OCI-LY3 (cell line): ENCODE data around the gene SLC45A2.

Experiments
- H2AFZ ChIP-seq: fragments of 200-600, 300-600 bp; shearing (Covaris generic); 2 replicates; pipeline ENCODE4 v1.6.0; 2014; ENCODE audit warnings: antibody characterized with exemption, low read depth, low read length
- H3K27ac ChIP-seq: fragments of 200-600, 300-600 bp; sonication (generic); 2 replicates; pipeline ENCODE4 v1.5.1; 2014; ENCODE audit warnings: mild to moderate bottlenecking, low read length, moderate library complexity, mixed read lengths
- H3K27me3 ChIP-seq: fragments of 200-600, 300-600 bp; sonication (generic); 2 replicates; pipeline ENCODE4 v1.6.1; 2014; ENCODE audit warnings: low read depth, low read length, mixed read lengths
- H3K36me3 ChIP-seq: fragments of 200-600, 300-600 bp; sonication (generic); replicated peaks from 2 replicates; pipeline ENCODE3; 2014; ENCODE audit warnings: low read depth, low read length, mixed read lengths
- H3K4me1 ChIP-seq: fragments of 300-600, 200-600 bp; sonication (generic); 2 replicates; pipeline ENCODE4 v1.6.1; 2014; ENCODE audit warnings: low read length, mixed read lengths
- H3K4me2 ChIP-seq: fragments of 200-600, 300-600 bp; sonication (generic); 2 replicates; pipeline ENCODE4 v1.6.1; 2014; ENCODE audit warnings: low read length, mixed read lengths
- H3K4me3 ChIP-seq: fragments of 300-600, 200-600 bp; sonication (generic); 2 replicates; pipeline ENCODE4 v1.5.1; 2014; ENCODE audit warnings: antibody characterized with exemption, mild to moderate bottlenecking, low read length, moderate library complexity
- H3K79me2 ChIP-seq: fragments of 300-600, 200-600 bp; shearing (Covaris generic); 2 replicates; pipeline ENCODE4 v1.6.1; 2014; ENCODE audit warnings: mild to moderate bottlenecking, low read length, mixed read lengths
- H3K9ac ChIP-seq: fragments of 300-600, 200-600 bp; shearing (Covaris generic); 2 replicates; pipeline ENCODE4 v1.6.0; 2014; ENCODE audit warnings: mild to moderate bottlenecking, low read length, moderate library complexity
- H3K9me3 ChIP-seq: fragments of 200-600, 300-600 bp; shearing (Covaris generic); 2 replicates; pipeline ENCODE4 v1.6.1; 2014; ENCODE audit warnings: low read length, mixed read lengths; ENCODE audit not compliant: insufficient read depth
- H4K20me1 ChIP-seq: fragments of 200-600, 300-600 bp; sonication (generic); 2 replicates; pipeline ENCODE4 v1.6.1; 2016; ENCODE audit warnings: low read length, mixed read lengths; ENCODE audit not compliant: insufficient read depth
- CTCF ChIP-seq: fragments of 200-600, 300-600 bp; sonication (generic); IDR thresholded peaks from 2 replicates; pipeline ENCODE4 v1.5.1; 2014; ENCODE audit warnings: antibody characterized with exemption, low read length, low read depth
- EZH2phosphoT487 ChIP-seq: fragments of 200-600 bp; shearing (Covaris generic); IDR thresholded peaks from 2 replicates; pipeline ENCODE4 v1.6.1; 2018; ENCODE audit warnings: antibody characterized with exemption, mixed run types, low read depth

Gene SLC45A2

GRCh38 chr5:33992864-33993263 is 8.4 kb upstream of the SLC45A2 start:
- no peaks in the 10 kb centered on the region for H4K20me1 ChIP-seq
- no peaks in the 10 kb centered on the region for H3K27me3 ChIP-seq
- no peak overlapping the region for H3K9ac ChIP-seq
- no peaks in the 10 kb centered on the region for H3K79me2 ChIP-seq
- no peak overlapping the region for H3K27ac ChIP-seq
- peaks cover 11% of the 10 kb centered on the region for H3K36me3 ChIP-seq
- TF ChIP-seq CTCF, result no peak
- no peak for TF ChIP-seq EZH2phosphoT487
- H3K9me3 ChIP-seq, result no peaks in the 10 kb centered on the region
- H3K4me3 ChIP-seq, result no peak overlapping the region
- H3K4me1 ChIP-seq, result no peaks in the 10 kb centered on the region
- H3K4me2 ChIP-seq, result no peak overlapping the region
- H2AFZ ChIP-seq, result no peak overlapping the region

GRCh38 chr5:33985447-33985846 is 954 bp upstream of the SLC45A2 start:
- Histone ChIP-seq H3K27ac (no peak overlapping the region), H3K36me3 (peaks cover 17% of the 10 kb centered on the region), H2AFZ (no peak overlapping the region), H3K27me3 (no peaks in the 10 kb centered on the region), H4K20me1 (no peaks in the 10 kb centered on the region), H3K9ac (no peak overlapping the region), H3K4me2 (no peak overlapping the region), H3K9me3 (no peaks in the 10 kb centered on the region), H3K4me3 (no peak overlapping the region), H3K79me2 (no peaks in the 10 kb centered on the region), H3K4me1 (no peaks in the 10 kb centered on the region)
- no peak for TF ChIP-seq EZH2phosphoT487
- no peak for TF ChIP-seq CTCF

GRCh38 chr5:33984178-33984577 is 315 bp downstream of the SLC45A2 start:
- Histone ChIP-seq H3K4me2 (no peak overlapping the region), H3K36me3 (peaks cover 17% of the 10 kb centered on the region), H3K27ac (no peak overlapping the region), H3K27me3 (no peaks in the 10 kb centered on the region), H3K4me3 (no peak overlapping the region), H4K20me1 (no peaks in the 10 kb centered on the region), H3K9ac (no peak overlapping the region), H3K79me2 (no peaks in the 10 kb centered on the region), H3K4me1 (no peaks in the 10 kb centered on the region), H2AFZ (no peak overlapping the region), H3K9me3 (no peaks in the 10 kb centered on the region)
- no peak for TF ChIP-seq CTCF
- TF ChIP-seq EZH2phosphoT487, result no peak

- Histone ChIP-seq H3K27ac (no peak overlapping the region), H3K79me2 (no peaks in the 10 kb centered on the region), H3K4me2 (no peak overlapping the region), H3K9ac (no peak overlapping the region), H3K4me3 (no peak overlapping the region), H2AFZ (no peak overlapping the region), H3K27me3 (no peaks in the 10 kb centered on the region), H3K36me3 (no peaks in the 10 kb centered on the region), H3K9me3 (no peaks in the 10 kb centered on the region), H3K4me1 (no peaks in the 10 kb centered on the region), H4K20me1 (no peaks in the 10 kb centered on the region)
- TF ChIP-seq CTCF (no peak), EZH2phosphoT487 (no peak)
Observed at GRCh38 chr5:33981408-33982162, 2.9 kb downstream of the SLC45A2 start.
